ENCODE results near the gene ATP2A3.

Gene ATP2A3

DNA sequence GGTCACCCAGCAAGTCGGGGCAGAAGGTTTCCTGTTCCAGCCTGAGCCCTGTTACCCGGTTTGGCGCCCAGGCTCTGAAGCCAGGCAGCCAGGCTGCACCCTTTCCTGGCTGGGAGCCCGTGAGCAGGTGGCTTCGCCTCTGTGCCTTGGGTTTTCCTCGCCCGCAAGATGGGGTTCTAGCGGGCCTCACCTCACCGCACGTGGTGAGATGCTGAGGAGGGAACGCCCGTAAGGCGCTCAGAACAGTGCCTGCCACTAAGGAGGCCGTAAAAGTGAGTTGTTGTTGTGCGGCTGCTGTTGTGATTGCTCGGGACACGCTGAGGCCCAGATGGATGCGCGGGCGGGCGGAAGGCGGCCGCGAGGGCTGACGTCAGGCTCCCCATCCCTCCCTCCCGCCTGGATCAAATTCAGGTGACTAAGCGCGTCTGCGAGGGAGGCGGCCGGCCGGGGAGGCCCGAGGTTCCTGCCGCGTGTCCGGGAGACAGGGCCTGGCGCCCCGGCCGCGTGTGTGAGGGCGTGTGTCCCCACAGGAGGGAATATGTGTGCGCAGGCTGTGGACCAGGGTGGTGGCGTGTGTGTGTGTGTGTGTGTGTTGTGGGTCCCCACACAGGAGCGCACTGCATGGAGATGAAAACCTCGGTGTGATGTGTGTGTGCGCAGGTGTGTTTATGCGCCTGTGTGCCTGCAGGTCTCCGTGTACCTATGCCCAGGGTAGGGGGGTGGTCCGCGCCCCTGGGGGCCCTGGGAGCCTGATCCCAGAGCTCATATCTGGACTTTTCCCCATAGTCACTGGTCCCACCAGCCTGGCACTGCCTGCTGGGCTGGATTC is 75.7 kb downstream of the ATP2A3 start:
- no peak for DNase-seq

DNA sequence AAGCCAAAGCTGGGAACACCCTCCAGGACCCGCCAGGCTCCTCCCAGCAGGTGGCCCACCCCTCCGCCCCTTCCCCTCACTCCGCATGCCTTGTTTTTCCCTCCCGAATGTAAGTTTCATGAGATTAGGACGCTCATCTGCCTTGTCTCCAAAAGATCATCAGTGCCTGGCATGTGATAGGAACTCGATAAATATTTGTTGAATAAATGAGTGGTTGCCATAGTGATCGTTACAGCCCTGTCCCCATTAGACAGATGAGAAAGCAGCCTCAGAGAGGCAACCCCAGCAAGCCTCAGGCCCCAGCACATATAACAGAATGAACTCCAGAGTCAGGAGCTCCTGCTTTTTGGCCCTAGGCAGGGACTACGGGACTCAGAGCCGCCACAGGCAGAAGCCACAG is 76.4 kb downstream of the ATP2A3 start:
- no peak for DNase-seq

GRCh38 chr17:3887394-3887793 is 76.8 kb downstream of the ATP2A3 start:
- DNase-seq: no peak

- no peak for DNase-seq
Measured at GRCh38 chr17:3886776-3887175, 77.5 kb downstream of the ATP2A3 start.

DNA sequence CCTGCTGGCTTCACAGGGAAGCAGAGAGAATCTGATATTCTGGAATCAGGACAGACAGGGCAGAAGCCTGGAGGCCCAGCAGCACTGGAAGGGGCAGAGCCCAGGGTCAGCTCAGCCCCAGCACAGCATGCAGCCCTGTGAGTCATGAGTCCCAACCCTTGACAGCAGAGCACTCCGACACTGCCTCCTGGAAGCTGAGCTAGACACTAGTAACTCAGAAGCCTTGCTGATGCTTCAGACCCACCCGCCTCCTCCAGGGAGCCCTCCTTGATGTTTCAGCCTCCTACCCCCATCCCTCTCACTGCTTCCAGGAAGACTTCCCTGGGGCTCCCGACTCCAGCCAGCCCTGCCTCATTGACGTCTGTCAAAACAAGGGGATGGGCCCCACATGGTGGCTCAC is 78.3 kb downstream of the ATP2A3 start:
- DNase-seq: no peak

GRCh38 chr17:3885271-3885670 is 79.0 kb downstream of the ATP2A3 start:
- no peak for DNase-seq

DNA sequence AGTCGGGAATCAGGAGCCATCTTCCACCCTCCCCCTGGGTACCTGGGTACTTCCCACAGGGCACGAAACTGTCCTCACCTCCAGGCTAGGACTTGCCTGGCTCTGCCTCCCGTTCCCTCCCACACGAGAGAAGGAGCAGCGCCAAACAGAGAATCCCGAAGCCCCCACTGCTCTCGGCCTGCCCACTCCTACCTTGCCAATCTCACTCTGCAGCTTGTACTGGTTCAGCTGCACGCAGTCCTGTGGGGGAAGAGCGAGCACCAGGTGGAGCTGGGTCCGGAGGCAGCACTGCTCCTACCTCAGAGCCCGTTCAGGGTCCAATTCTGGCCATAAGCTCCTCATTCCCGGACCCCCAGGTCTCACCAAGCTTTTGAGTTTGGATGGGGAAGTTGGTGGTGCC is 80.0 kb downstream of the ATP2A3 start:
- no peak for DNase-seq

GRCh38 chr17:3882276-3882675 is 82.0 kb downstream of the ATP2A3 start:
- no peak for DNase-seq

GRCh38 chr17:3880983-3881382 is 83.3 kb downstream of the ATP2A3 start:
- DNase-seq: no peak

GRCh38 chr17:3879591-3880417 is 84.4 kb downstream of the ATP2A3 start:
- DNase-seq: no peak

DNA sequence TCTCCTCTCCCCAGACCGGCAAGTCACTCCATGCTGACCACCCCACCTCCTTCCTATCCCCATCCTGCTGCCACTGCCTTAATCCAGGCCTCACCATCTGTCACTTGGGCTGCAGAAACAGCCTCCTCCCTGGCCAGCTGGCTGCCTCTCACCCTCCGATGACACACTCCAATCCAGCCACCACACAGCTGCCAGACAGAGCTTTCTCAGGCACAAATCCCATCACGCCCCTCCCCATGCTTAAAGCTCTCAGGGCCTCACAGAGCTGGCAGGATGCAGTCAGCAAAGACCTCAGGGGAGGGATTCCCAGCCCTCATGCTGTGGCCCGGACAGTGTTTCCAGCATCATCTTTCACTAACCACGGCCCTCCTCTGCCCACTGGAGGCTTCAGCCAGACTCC is 85.1 kb downstream of the ATP2A3 start:
- no peak for DNase-seq

- DNase-seq: no peak
Measured at GRCh38 chr17:3877220-3877619, 87.0 kb downstream of the ATP2A3 start.

DNA sequence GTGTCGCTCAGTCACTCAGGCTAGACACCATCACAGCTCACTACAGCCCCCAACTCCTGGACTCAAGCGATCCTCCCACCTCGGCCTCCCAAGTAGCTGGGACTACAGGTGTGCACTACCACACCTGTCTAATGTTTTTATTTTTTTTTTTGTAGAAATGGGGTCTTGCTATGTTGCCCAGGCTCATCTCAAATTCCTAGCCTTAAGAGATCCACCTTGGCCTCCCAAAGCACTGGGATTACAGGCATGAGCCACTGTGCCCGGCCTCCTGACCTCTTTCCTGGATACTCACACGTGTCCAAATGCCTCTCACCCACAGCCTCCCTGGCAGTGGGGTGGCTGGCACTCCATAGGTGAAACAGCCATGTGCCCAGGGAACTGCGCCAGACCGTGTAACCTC is 88.9 kb downstream of the ATP2A3 start:
- no peak for DNase-seq
